Panc1 (cell line): Measurements from ENCODE around the gene TACC2. TPM values are rescaled to one million over a fixed set of nuclear protein-coding genes. Genes with fewer than 3 reads are reported as not detected.

Experiments used
- ATAC-seq: fragments of 200-7000 bp; cut with Tn5 transposase; 2 replicates; pipeline ENCODE4 v1.9.1; 2020; ENCODE audit warnings: mild to moderate bottlenecking, moderate library complexity
- BruUV-seq: library from RNA; stranded (reverse); fragments of 400-500 nt; replicated peaks from 2 replicates; lab custom pipeline; 2021; lab: Mats Ljungman, UMichigan
- CTCF ChIA-PET: fragments of 300-600 bp; sonication (Branson Sonifier 250); formaldehyde crosslinking; loops from one replicate; lab custom pipeline; 2022; ENCODE audit warnings: antibody characterized with exemption; lab: Charles Lee
- POLR2A ChIA-PET: fragments of 300-600 bp; sonication (Branson Sonifier 250); formaldehyde crosslinking; loops from one replicate; lab custom pipeline; 2022; ENCODE audit warnings: antibody characterized with exemption; lab: Charles Lee
- DNase-seq: peaks from one replicate; pipeline ENCODE4 v3.0.0-alpha.2; 2010; ENCODE audit warnings: low read depth, low spot score
- H3K27ac ChIP-seq: 2 replicates; pipeline ENCODE4 v1.5.1; 2011; ENCODE audit warnings: mild to moderate bottlenecking, low read length, inconsistent platforms
- H3K27me3 ChIP-seq: fragments of 200-500 bp; sonication (Bioruptor generic); 2 replicates; pipeline ENCODE4 v1.6.0; 2014; ENCODE audit warnings: low read length, inconsistent platforms; ENCODE audit not compliant: control insufficient read depth, insufficient read depth
- H3K36me3 ChIP-seq: fragments of 200-500 bp; sonication (Bioruptor generic); 2 replicates; pipeline ENCODE4 v1.5.1; 2014; ENCODE audit warnings: inconsistent platforms, mild to moderate bottlenecking, low read length, moderate library complexity; ENCODE audit not compliant: control insufficient read depth, insufficient read depth
- H3K4me1 ChIP-seq: 2 replicates; pipeline ENCODE4 v1.5.1; 2011; ENCODE audit warnings: inconsistent platforms, mild to moderate bottlenecking, low read length, moderate library complexity; ENCODE audit not compliant: control insufficient read depth, insufficient read depth
- H3K4me3 ChIP-seq, 2 experiments: 2 replicates each; pipeline ENCODE4 v1.5.1; 2011 to 2012; ENCODE audit warnings: low read depth in 2 of 2, low read length in 2 of 2, mild to moderate bottlenecking in 2 of 2, inconsistent platforms in 1 of 2, moderate library complexity in 1 of 2
- H3K9me3 ChIP-seq: fragments of 200-500 bp; sonication (Bioruptor generic); 2 replicates; pipeline ENCODE4 v1.5.1; 2014; ENCODE audit warnings: low read depth, mild to moderate bottlenecking, inconsistent platforms, low read length, moderate library complexity; ENCODE audit not compliant: control insufficient read depth, insufficient read depth
- POLR2AphosphoS5 ChIP-seq: IDR thresholded peaks from 2 replicates; pipeline ENCODE4 v1.6.1; 2012; ENCODE audit warnings: mild to moderate bottlenecking, low read depth, low read length, moderate library complexity
- SIN3A ChIP-seq: IDR thresholded peaks from 2 replicates; pipeline ENCODE4 v1.6.1; 2012; ENCODE audit warnings: low read depth, mild to moderate bottlenecking, low read length, moderate library complexity, borderline replicate concordance; ENCODE audit not compliant: insufficient read depth
- TCF7L2 ChIP-seq: IDR thresholded peaks from 2 replicates; pipeline ENCODE4 v1.6.1; 2011; ENCODE audit warnings: mild to moderate bottlenecking, low read depth, low read length, inconsistent platforms
- in situ Hi-C: cut with HindIII; loops from 2 replicates; pipeline ENCODE4 v1.10.0; 2016; ENCODE audit warnings: low sequenced_read_pairs, low pct_unique_long_range_greater_than_20kb
- intact Hi-C: fragments of 100-400 bp; cut with micrococcal nuclease; formaldehyde crosslinking; loops from one replicate; pipeline ENCODE4 v1.10.0; 2022; ENCODE audit not compliant: unreplicated experiment
- total RNA-seq: library from RNA; stranded (reverse); gene quantifications from one replicate; pipeline ENCODE4 v1.2.1, GENCODE V29; 2021; ENCODE audit not compliant: unreplicated experiment
- TF ChIP-seq, protein P1 (sequence below): fragments of 450-650 bp; IDR thresholded peaks from 2 replicates; pipeline ENCODE4 v1.5.1; 2017; ENCODE audit warnings: mild to moderate bottlenecking
- TF ChIP-seq, protein P2 (sequence below), 2 experiments: IDR thresholded peaks; 2 replicates each; pipeline ENCODE4 v1.6.1; 2011 to 2012; ENCODE audit warnings: low read depth in 2 of 2, control low read depth in 1 of 2, low read length in 1 of 2, mild to moderate bottlenecking in 1 of 2, moderate library complexity in 1 of 2; ENCODE audit not compliant: insufficient read depth in 1 of 2

TACC2 gene
- total RNA-seq, 1 experiment from 2014 or later = 133 TPM

DNA sequence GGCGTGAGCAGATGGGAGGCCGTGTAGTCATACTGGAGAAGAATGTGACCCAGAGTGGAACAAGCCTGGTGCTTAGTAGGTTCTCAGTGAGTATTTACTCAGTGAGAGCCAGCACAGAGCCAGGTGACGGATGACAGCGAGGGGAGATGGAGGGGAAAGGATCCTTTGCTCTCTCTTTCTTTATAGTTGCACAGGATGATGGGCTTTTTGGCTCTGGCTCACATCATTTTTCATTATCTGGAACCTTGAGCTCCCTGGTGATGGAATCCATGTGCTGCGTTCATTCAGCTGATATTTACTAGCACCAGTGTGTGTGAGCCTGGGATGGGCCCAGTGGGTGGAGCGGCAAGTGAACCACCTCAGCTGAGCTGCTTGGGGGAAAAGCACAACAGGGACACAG lies 299.3 kb downstream of the TACC2 start:
- Histone ChIP-seq H3K36me3 (no peaks in the 10 kb centered on the region), H3K27me3 (no peaks in the 10 kb centered on the region), H3K27ac (no peak overlapping the region; the same call in 1 of the 2 replicates), H3K4me1 (peaks cover 21% of the 10 kb centered on the region), H3K9me3 (no peaks in the 10 kb centered on the region), H3K4me3 (no peak overlapping the region)
- ChIA-PET CTCF (no interaction called here), POLR2A (no interaction called here)
- in situ Hi-C loops (no loop called here), intact Hi-C loops (no loop called here)
- no TSS peak for BruUV-seq
- no peak for TF ChIP-seq SIN3A
- ATAC-seq (no peak), DNase-seq (no peak)

DNA sequence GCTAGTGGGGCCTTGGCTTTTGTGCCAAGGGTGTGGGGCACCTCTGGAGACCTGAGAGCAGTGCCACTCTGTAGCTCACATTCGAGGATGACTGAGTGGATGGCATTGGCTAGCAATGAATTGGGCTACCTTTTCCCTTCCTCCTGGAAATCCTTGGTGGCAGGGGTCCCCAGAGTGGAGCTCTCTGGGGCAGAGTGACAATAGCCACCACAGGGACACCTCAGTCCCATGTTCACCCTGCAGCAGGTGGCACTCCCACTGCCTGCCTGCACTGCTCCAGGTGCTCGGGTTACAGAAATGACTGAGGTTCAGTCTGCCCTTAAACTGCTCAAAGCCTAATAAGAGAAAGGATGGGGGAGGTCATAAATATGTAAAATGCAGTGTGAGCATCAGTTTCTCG lies 300.0 kb downstream of the TACC2 start:
- ATAC-seq (no peak), DNase-seq (no peak)
- in situ Hi-C loops = no loop called here
- no peak overlapping the region for H3K27ac ChIP-seq
- no TSS peak for BruUV-seq
- no peaks in the 10 kb centered on the region for H3K9me3 ChIP-seq
- no peaks in the 10 kb centered on the region for H3K27me3 ChIP-seq
- H3K4me1 ChIP-seq = peaks cover 21% of the 10 kb centered on the region
- ChIA-PET POLR2A (no interaction called here), CTCF (no interaction called here)
- intact Hi-C loops = no loop called here
- no peak overlapping the region for H3K4me3 ChIP-seq
- no peaks in the 10 kb centered on the region for H3K36me3 ChIP-seq
- TF ChIP-seq POLR2AphosphoS5 (no peak), TCF7L2 (no peak), SIN3A (no peak)

DNA sequence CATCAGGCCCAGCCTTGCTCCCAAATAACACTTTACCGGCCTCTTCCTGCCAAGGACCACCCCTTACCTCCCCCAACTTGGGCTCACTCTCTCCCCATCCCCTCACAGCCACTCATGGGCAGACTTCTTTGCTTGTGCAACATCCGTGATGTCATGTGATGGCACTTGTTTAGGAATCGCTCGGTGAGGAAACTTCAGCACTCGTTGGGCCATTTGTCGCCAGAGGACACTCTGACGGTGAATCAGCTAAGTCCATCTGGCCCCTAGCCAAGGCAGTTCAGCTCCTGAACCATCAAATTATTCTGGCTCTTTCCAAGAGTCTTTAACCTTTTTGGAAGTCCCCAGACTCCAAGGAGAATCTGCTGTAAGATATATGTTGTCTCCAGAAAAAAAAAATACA lies 301.4 kb downstream of the TACC2 start:
- POLR2A ChIA-PET = interaction anchor here (0.7 kb wide), 1 partner anchor 16 kb away, joined by 3 read pairs; no protein-coding TSS in a partner anchor
- in situ Hi-C loops (no loop called here), intact Hi-C loops (no loop called here)
- H3K36me3 ChIP-seq = no peaks in the 10 kb centered on the region
- H3K27me3 ChIP-seq = no peaks in the 10 kb centered on the region
- no peak for DNase-seq
- no peaks in the 10 kb centered on the region for H3K9me3 ChIP-seq
- BruUV-seq = no TSS peak
- ATAC-seq = no peak
- TF ChIP-seq, protein P1, sequence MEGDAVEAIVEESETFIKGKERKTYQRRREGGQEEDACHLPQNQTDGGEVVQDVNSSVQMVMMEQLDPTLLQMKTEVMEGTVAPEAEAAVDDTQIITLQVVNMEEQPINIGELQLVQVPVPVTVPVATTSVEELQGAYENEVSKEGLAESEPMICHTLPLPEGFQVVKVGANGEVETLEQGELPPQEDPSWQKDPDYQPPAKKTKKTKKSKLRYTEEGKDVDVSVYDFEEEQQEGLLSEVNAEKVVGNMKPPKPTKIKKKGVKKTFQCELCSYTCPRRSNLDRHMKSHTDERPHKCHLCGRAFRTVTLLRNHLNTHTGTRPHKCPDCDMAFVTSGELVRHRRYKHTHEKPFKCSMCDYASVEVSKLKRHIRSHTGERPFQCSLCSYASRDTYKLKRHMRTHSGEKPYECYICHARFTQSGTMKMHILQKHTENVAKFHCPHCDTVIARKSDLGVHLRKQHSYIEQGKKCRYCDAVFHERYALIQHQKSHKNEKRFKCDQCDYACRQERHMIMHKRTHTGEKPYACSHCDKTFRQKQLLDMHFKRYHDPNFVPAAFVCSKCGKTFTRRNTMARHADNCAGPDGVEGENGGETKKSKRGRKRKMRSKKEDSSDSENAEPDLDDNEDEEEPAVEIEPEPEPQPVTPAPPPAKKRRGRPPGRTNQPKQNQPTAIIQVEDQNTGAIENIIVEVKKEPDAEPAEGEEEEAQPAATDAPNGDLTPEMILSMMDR = no peak
- CTCF ChIA-PET = no interaction called here
- no peak overlapping the region for H3K4me3 ChIP-seq
- no peak overlapping the region for H3K27ac ChIP-seq
- H3K4me1 ChIP-seq = peaks cover 21% of the 10 kb centered on the region

DNA sequence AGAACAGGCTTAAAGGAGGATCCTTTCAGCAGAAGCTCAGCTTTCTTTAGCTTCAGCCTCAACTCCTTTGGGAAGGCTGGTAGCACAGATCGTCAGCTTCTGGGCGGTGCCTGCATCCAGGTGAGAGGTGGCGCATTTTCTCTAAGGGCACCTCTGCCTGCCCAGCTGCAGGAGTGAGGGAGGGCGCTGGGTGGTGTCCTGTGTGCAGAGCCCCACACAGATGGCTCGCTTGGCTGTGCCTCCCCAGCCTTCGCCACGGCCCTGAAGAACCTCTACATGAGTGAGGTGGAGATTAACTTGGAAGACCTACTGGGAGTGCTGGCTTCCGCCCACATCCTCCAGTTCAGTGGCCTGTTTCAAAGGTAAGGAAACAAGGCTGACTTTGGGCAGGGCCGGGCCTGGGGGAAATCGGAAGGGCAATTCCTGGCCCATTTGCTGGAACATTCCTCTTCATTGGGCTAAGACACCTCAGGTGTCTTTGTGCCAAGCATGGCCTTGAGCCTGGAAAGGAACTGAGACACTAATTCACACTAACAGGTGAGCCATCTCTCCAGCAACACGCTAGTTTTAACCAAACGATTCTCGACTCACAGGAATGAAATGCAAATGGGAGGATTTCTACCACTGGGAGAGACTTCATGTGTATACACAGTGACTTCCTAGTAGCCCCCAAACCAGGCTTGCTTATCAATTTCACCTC lies 302.0 kb downstream of the TACC2 start:
- CTCF ChIA-PET = no interaction called here
- no peaks in the 10 kb centered on the region for H3K36me3 ChIP-seq
- intact Hi-C loops (no loop called here), in situ Hi-C loops (no loop called here)
- POLR2A ChIA-PET = no interaction called here
- no peaks in the 10 kb centered on the region for H3K9me3 ChIP-seq
- H3K4me1 ChIP-seq = peaks cover 21% of the 10 kb centered on the region
- no TSS peak for BruUV-seq
- DNase-seq (no peak), ATAC-seq (no peak)
- H3K27me3 ChIP-seq = no peaks in the 10 kb centered on the region
- no peak overlapping the region for H3K4me3 ChIP-seq
- H3K27ac ChIP-seq = no peak overlapping the region
- TF ChIP-seq, protein P2, sequence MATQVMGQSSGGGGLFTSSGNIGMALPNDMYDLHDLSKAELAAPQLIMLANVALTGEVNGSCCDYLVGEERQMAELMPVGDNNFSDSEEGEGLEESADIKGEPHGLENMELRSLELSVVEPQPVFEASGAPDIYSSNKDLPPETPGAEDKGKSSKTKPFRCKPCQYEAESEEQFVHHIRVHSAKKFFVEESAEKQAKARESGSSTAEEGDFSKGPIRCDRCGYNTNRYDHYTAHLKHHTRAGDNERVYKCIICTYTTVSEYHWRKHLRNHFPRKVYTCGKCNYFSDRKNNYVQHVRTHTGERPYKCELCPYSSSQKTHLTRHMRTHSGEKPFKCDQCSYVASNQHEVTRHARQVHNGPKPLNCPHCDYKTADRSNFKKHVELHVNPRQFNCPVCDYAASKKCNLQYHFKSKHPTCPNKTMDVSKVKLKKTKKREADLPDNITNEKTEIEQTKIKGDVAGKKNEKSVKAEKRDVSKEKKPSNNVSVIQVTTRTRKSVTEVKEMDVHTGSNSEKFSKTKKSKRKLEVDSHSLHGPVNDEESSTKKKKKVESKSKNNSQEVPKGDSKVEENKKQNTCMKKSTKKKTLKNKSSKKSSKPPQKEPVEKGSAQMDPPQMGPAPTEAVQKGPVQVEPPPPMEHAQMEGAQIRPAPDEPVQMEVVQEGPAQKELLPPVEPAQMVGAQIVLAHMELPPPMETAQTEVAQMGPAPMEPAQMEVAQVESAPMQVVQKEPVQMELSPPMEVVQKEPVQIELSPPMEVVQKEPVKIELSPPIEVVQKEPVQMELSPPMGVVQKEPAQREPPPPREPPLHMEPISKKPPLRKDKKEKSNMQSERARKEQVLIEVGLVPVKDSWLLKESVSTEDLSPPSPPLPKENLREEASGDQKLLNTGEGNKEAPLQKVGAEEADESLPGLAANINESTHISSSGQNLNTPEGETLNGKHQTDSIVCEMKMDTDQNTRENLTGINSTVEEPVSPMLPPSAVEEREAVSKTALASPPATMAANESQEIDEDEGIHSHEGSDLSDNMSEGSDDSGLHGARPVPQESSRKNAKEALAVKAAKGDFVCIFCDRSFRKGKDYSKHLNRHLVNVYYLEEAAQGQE (IDR thresholded peaks at IDR 0.05; ENCODE audit: insufficient read depth in 1 of 2, low read depth in 2 of 2, low read length in 1 of 2) = no peak
- TF ChIP-seq POLR2AphosphoS5 (no peak), TCF7L2 (no peak), SIN3A (no peak)
- TF ChIP-seq, protein P1 = no peak
